Hindlimb muscle (tissue), 1 donor: ENCODE data around the gene AHDC1. TPM values are rescaled to one million over a fixed set of nuclear protein-coding genes. Genes with fewer than 3 reads are reported as not detected.
"Not testable (repeated sequence)": the region's sequence is repeated elsewhere in the genome, so short reads cannot be mapped to it uniquely, and the experiment has no call there.

ENCODE experiments used
- DNase-seq: peaks from one replicate; pipeline ENCODE4 v3.0.0-alpha.2; 2013
- polyA plus RNA-seq: library from polyadenylated mRNA; unstranded; fragments of 120-200 nt; gene quantifications from one replicate; pipeline ENCODE4 v1.2.1, GENCODE V29; 2013; ENCODE audit not compliant: insufficient read length

The AHDC1 gene
- polyA plus RNA-seq, 1 donor = 128 TPM

- no peak for DNase-seq
Observed at GRCh38 chr1:27506703-27507102, 97.2 kb downstream of the AHDC1 start.

- no peak for DNase-seq
Observed at GRCh38 chr1:27505420-27505680, 98.6 kb downstream of the AHDC1 start.

- DNase-seq = peak; percentile 90
Observed at GRCh38 chr1:27504588-27505419, 99.1 kb downstream of the AHDC1 start.

- no peak for DNase-seq
Observed at GRCh38 chr1:27503844-27504587, 99.9 kb downstream of the AHDC1 start.

GRCh38 chr1:27503033-27503432 lies 100.9 kb downstream of the AHDC1 start:
- no peak for DNase-seq

GRCh38 chr1:27501159-27501558 lies 102.8 kb downstream of the AHDC1 start:
- not testable (repeated sequence) for DNase-seq

- DNase-seq = no peak
Observed at GRCh38 chr1:27499142-27499541, 104.8 kb downstream of the AHDC1 start.

GRCh38 chr1:27496604-27497155 lies 107.3 kb downstream of the AHDC1 start:
- DNase-seq = peak; percentile 61

- no peak for DNase-seq
Observed at GRCh38 chr1:27492796-27493195, 111.1 kb downstream of the AHDC1 start.

- peak; percentile 49 for DNase-seq
Observed at GRCh38 chr1:27491748-27492700, 111.9 kb downstream of the AHDC1 start.

- peak; percentile 98 for DNase-seq
Observed at GRCh38 chr1:27489973-27490741, 113.8 kb downstream of the AHDC1 start, which contains the start of gene WASF2. Gene WASF2 (minus strand): TSS chr1:27490167. CDS start chr1:27428890, 61,277 bp downstream.

- DNase-seq = peak; percentile 63
Observed at GRCh38 chr1:27489501-27489972, 114.4 kb downstream of the AHDC1 start.

- peak; percentile 26 for DNase-seq
Observed at GRCh38 chr1:27487966-27488884, 115.7 kb downstream of the AHDC1 start.

- DNase-seq = no peak
Observed at GRCh38 chr1:27485363-27485762, 118.6 kb downstream of the AHDC1 start.

Other genes starting within 250 kb of the AHDC1 start
- gene MAP3K6, start 237.2 kb downstream of the AHDC1 start, polyA plus RNA-seq = 14.9 TPM
- 0.50 TPM for gene FCN3, start 229.3 kb downstream of the AHDC1 start, polyA plus RNA-seq
- gene CD164L2, start 220.8 kb downstream of the AHDC1 start, polyA plus RNA-seq = not detected
- gene GPR3, start 211.5 kb downstream of the AHDC1 start, polyA plus RNA-seq = 0.49 TPM
- gene WASF2, start 114.0 kb downstream of the AHDC1 start, polyA plus RNA-seq = 79.4 TPM
- 2.4 TPM for gene FGR, start 31.0 kb upstream of the AHDC1 start, polyA plus RNA-seq
- 99.0 TPM for gene IFI6, start 68.0 kb upstream of the AHDC1 start, polyA plus RNA-seq
- 27.9 TPM for gene FAM76A, start 121.8 kb upstream of the AHDC1 start, polyA plus RNA-seq
- 29.0 TPM for gene STX12, start 169.1 kb upstream of the AHDC1 start, polyA plus RNA-seq
- gene PPP1R8, start 226.6 kb upstream of the AHDC1 start, polyA plus RNA-seq = 30.9 TPM